HFF-Myc (cell line): ENCODE measurements around the gene ARHGDIG.
A peak's percentile ranks its signal among the peaks of the same experiment; 100 is the strongest.

Experiments
- DNase-seq: peaks from one replicate; pipeline ENCODE4 v3.0.0-alpha.2; 2011; ENCODE audit warnings: low read depth; ENCODE audit errors: extremely low read depth
- H3K4me3 ChIP-seq: replicated peaks from 2 replicates; pipeline ENCODE4 v1.5.1; 2011; ENCODE audit warnings: low read depth, mild to moderate bottlenecking, control low read depth, low read length
- TF ChIP-seq, protein P1 (sequence below): IDR thresholded peaks from 2 replicates; pipeline ENCODE4 v1.5.1; 2012; ENCODE audit warnings: mild to moderate bottlenecking, low read depth, low read length, control low read depth; ENCODE audit errors: missing control alignments

The ARHGDIG gene

GRCh38 chr16:275041-275641 is 5.2 kb upstream of the ARHGDIG start:
- H3K4me3 ChIP-seq, result peak overlapping the region; percentile 9; the same call in 1 of the 2 replicates
- no peak for DNase-seq
- TF ChIP-seq, protein P1, sequence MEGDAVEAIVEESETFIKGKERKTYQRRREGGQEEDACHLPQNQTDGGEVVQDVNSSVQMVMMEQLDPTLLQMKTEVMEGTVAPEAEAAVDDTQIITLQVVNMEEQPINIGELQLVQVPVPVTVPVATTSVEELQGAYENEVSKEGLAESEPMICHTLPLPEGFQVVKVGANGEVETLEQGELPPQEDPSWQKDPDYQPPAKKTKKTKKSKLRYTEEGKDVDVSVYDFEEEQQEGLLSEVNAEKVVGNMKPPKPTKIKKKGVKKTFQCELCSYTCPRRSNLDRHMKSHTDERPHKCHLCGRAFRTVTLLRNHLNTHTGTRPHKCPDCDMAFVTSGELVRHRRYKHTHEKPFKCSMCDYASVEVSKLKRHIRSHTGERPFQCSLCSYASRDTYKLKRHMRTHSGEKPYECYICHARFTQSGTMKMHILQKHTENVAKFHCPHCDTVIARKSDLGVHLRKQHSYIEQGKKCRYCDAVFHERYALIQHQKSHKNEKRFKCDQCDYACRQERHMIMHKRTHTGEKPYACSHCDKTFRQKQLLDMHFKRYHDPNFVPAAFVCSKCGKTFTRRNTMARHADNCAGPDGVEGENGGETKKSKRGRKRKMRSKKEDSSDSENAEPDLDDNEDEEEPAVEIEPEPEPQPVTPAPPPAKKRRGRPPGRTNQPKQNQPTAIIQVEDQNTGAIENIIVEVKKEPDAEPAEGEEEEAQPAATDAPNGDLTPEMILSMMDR, result no peak

DNA sequence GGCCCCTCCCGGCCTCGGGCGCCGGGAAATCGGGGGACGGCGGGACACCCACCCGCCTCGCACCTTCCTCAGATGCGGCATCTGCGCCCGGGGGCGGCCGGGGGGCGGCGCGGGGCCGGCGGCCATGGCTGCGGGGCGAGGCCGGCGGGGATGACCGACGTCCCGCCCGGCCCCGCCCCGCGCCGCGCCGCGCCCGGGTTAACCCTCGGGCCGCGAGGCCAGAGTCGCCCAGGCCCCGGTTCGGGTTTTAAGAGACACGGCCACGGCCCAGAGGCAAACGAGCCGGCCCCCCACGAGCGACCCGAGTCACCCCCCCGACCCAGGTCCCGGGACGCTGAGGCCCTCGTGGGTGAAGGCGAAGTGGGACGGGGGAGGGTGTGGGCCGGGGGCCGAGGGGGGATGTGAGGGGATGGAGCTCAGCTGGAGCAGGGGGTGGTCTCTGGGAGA is 4.6 kb upstream of the ARHGDIG start, which contains the start of gene RGS11:
TSS of gene RGS11 (minus strand) at position 159 of the 447 bp plus-strand sequence. CDS start at position 126, 33 bp downstream.
- DNase-seq, result no peak
- peak within 1 kb of the TSS; percentile 9; the same call in 1 of the 2 replicates for H3K4me3 ChIP-seq
- TF ChIP-seq, protein P1, result no peak

DNA sequence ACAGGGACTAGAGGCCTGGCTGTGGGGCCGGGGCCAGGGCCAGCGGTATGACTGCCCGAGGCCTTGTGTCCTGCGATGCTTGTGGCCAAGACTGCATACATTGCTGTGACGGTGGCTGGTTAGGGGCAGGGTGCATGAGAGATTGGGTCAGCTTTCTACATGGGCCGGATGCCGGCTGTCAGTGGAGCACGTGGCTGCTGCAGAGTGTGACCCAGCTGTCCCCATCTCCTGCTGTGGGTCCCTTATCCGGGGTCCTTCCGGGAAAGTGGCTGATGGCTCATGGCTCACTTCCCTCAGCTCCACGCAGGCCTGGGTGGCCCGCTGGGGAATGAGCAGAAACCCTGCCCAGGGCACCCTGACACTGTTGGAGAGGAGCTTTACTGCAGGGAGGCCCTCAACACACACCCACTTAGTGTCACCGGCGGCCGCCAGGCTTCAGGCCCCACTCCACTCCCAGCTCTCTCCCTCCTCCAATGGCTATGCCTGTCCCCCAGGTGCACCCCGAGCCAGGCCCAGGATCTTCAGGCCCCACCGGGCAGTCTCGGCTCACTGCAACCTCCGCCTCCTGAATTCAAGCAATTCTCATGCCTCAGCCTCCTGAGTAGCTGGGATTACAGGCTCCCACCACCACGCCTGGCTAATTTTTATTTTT is 3.8 kb upstream of the ARHGDIG start:
- no peak overlapping the region for H3K4me3 ChIP-seq
- DNase-seq, result no peak
- TF ChIP-seq, protein P1, result no peak

GRCh38 chr16:278863-279366 is 1.5 kb upstream of the ARHGDIG start:
- DNase-seq, result peak; percentile 2
- TF ChIP-seq, protein P1, result no peak
- no peak overlapping the region for H3K4me3 ChIP-seq

DNA sequence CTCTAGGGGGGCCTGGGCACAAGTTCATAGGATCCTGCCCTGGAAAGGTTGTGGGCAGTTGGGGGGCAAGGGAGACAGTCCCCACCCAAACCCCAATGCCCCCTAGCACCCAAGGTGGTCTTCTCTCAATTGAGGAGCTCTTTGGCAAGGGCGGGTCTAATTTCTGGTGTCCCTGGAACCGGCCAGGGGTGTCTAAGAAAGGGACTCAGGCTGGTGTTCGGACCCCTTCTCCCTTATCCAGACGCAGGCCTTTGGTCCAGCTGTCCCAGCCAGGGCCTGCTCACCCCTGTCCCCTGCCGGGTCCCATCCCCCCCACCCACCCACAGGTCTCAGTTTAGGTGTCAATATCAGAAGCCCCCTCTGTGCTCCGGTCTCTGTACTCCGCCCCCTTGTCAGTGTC is 860 bp upstream of the ARHGDIG start:
- no peak overlapping the region for H3K4me3 ChIP-seq
- TF ChIP-seq, protein P1, result no peak
- no peak for DNase-seq

DNA sequence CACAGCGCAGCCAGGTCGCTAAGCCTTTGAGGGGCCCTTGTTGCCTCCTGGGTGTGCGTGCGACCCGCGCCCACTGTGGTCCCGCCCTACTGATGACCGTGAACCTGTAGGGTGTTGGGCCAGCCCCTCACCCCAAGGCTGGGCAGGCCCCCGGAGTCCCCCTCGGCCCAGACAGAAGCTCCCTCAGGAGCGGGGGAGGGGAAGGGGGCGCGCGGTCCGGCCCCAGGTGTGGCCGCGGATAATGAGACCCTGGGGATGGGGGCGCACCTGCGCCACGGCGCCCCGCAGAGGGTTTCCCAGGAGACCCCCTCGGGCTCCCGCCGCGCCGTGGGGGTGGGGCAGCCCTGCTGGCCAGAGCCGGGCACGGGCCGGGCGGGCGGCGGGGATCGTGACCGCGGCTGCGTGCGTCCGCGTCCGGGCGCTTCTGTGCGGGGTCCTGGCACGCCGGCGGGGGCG is 358 bp upstream of the ARHGDIG start:
- no peak overlapping the region for H3K4me3 ChIP-seq

More for the DNA sequence above, 358 bp upstream of the ARHGDIG start:
- TF ChIP-seq, protein P1, result no peak
- no peak for DNase-seq
